ENCODE data around the gene RASSF5. TPM values are rescaled to one million over a fixed set of nuclear protein-coding genes. Genes with fewer than 3 reads are reported as not detected.

The RASSF5 gene
- total RNA-seq, 1 experiment from 2014 or later = 27.2 TPM

DNA sequence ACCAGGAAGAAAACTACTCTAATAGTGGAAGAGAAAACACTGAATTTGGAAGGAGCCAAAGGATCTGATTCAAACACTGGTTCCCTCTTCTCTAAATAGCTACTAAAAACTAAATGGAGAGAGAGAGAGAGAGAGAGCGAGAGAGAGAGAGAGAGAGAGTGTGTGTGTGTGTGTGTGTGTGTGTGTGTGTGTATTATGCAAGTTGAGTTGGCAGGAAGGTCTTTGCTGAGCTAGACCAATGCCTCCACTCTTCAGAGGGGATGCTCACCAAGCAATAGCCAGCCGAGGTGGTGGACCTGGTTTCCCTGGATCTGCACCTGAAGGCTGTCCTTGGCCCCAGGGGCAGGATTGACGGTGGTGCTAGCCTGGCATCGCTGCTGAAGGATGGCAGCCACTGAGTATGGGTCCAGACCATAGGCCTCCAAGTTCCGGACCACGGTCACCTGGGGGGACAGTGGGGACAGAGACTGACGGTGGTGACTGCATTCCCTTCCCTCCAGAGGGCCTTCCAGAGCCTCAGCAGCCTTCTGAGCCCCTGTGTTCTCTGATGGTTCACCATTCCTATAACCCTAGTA lies 86.1 kb downstream of the RASSF5 start:
- no peak overlapping the region for H3K4me3 ChIP-seq (ENCODE audit: low read length)
- no peak overlapping the region for H2AFZ ChIP-seq (ENCODE audit: low read length)
- no peaks in the 10 kb centered on the region for H3K9me3 ChIP-seq (ENCODE audit: low read length)
- no peaks in the 10 kb centered on the region for H4K20me1 ChIP-seq (ENCODE audit: insufficient read depth, low read depth, low read length)
- no peak overlapping the region for H3K27ac ChIP-seq (ENCODE audit: low read length)
- H3K9me2 ChIP-seq (replicated peaks; ENCODE audit: insufficient read depth, low read length) = no peaks in the 10 kb centered on the region
- peaks cover 6% of the 10 kb centered on the region for H3K4me1 ChIP-seq (ENCODE audit: low read length)
- H3K79me2 ChIP-seq (ENCODE audit: low read length) = no peaks in the 10 kb centered on the region
- no peak for DNase-seq
- H3K4me2 ChIP-seq (ENCODE audit: low read depth, low read length, poor library complexity, severe bottlenecking) = no peak overlapping the region
- peaks cover 26% of the 10 kb centered on the region; the same call in 1 of the 2 replicates for H3K36me3 ChIP-seq (ENCODE audit: insufficient read depth, low read length)
- H3K27me3 ChIP-seq (ENCODE audit: low read length) = no peaks in the 10 kb centered on the region
- H3K9ac ChIP-seq (ENCODE audit: low read length) = no peak overlapping the region

DNA sequence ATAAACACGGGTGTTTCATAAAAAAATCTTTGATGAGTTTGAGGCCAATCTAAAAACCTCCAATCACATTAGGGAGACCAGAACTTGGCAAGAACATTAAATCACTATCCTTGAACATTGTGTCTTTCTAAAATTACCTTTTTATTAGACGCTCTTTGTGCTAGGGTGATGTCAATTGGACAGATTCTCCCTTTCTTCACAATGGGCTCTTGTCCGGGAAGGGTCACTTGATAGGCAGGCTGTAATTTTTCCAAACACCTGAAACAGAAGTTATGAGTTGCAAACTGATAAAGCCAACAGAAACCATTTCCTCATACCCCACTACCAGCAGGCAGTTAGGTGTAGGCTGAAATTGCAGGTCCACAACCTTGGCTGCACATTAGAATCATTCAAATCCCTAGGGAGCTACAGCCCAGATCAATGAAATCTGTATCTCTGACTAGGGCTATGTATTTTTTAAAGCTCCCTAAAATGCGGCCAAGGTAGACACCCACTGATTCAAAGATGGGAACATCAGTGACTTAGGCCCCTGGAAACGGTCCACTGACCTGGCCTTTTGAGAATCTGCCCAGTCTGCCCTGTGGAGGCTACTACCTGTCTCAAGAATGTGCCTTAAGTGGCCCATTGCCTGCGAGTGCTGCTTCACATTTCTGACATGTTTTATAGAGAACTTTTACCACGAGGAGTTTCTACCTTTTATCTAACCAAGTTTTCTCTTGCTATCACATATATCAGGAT lies 88.4 kb downstream of the RASSF5 start:
- Histone ChIP-seq H3K27ac (ENCODE audit: low read length) (no peak overlapping the region), H3K27me3 (ENCODE audit: low read length) (no peaks in the 10 kb centered on the region), H3K9ac (ENCODE audit: low read length) (no peak overlapping the region), H2AFZ (ENCODE audit: low read length) (no peak overlapping the region), H3K9me2 (replicated peaks; ENCODE audit: insufficient read depth, low read length) (no peaks in the 10 kb centered on the region), H4K20me1 (ENCODE audit: insufficient read depth, low read depth, low read length) (no peaks in the 10 kb centered on the region), H3K4me2 (ENCODE audit: low read depth, low read length, poor library complexity, severe bottlenecking) (no peak overlapping the region), H3K36me3 (ENCODE audit: insufficient read depth, low read length) (peaks cover 23% of the 10 kb centered on the region; the same call in 1 of the 2 replicates), H3K79me2 (ENCODE audit: low read length) (no peaks in the 10 kb centered on the region), H3K4me1 (ENCODE audit: low read length) (no peaks in the 10 kb centered on the region), H3K4me3 (ENCODE audit: low read length) (no peak overlapping the region), H3K9me3 (ENCODE audit: low read length) (no peaks in the 10 kb centered on the region)
- no peak for DNase-seq

DNA sequence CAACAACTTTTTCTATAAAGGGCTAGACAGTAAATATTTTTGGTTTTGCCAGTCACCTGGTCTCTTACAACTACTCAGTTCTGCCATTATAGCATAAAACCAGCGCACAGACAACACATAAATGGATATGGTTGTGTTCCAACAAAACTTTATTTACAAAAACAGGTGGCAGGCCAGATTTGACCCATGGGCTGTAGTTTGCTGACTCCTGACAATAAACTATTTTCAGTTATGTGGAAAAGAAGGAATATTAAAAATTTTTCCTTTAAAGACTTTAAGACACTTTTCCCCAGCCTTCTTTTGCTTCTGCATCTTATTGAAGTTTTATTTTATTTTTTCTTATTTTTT lies 89.0 kb downstream of the RASSF5 start:
- no peak overlapping the region for H3K4me3 ChIP-seq (ENCODE audit: low read length)
- H3K4me1 ChIP-seq (ENCODE audit: low read length) = no peaks in the 10 kb centered on the region
- no peaks in the 10 kb centered on the region for H3K79me2 ChIP-seq (ENCODE audit: low read length)
- no peak overlapping the region for H2AFZ ChIP-seq (ENCODE audit: low read length)
- no peak overlapping the region for H3K9ac ChIP-seq (ENCODE audit: low read length)
- no peaks in the 10 kb centered on the region for H3K9me2 ChIP-seq (replicated peaks; ENCODE audit: insufficient read depth, low read length)
- no peak overlapping the region for H3K27ac ChIP-seq (ENCODE audit: low read length)
- H3K9me3 ChIP-seq (ENCODE audit: low read length) = no peaks in the 10 kb centered on the region
- peaks cover 23% of the 10 kb centered on the region; the same call in 1 of the 2 replicates for H3K36me3 ChIP-seq (ENCODE audit: insufficient read depth, low read length)
- DNase-seq = no peak
- no peaks in the 10 kb centered on the region for H4K20me1 ChIP-seq (ENCODE audit: insufficient read depth, low read depth, low read length)
- H3K4me2 ChIP-seq (ENCODE audit: low read depth, low read length, poor library complexity, severe bottlenecking) = no peak overlapping the region
- H3K27me3 ChIP-seq (ENCODE audit: low read length) = no peaks in the 10 kb centered on the region

DNA sequence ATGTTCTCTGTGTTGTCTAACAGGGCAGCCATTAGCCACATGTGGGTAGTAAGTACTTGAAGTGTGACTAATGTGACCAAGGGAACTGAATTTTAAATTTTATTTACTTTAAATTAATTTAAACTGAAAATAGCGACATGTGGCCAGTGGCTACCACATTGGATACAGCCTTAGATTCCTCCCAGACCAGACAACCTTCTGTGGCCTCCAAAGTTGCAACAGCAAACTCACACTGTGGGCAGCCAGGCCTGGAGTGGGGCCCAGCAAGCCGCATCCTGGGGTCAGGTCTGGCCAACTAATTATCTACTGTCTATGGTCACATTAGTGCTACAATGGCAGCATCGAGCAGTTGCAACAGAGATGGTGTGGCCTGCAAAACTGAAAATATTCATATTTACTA lies 93.2 kb downstream of the RASSF5 start:
- no peaks in the 10 kb centered on the region for H4K20me1 ChIP-seq (ENCODE audit: insufficient read depth, low read depth, low read length)
- DNase-seq = no peak

DNA sequence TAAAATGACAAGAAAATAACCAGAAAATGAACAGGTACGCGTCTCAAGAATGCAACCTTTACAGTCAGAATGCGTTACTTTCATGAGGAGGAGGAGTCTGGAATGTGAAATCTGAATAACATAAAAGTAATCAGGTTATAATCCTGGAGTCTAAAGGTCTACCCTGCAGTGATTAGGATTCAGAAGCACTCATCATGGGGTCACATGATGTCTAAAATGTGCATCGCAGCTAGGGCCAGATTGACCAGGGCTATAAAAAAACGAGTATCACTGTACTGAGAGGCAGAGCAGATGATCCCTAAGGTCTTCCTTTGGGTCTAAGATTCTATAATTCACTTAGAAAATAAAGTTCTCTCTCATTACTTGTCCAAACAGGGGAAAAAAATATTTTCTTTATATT lies 97.5 kb downstream of the RASSF5 start:
- Histone ChIP-seq H3K4me2 (ENCODE audit: low read depth, low read length, poor library complexity, severe bottlenecking) (no peak overlapping the region), H3K4me1 (ENCODE audit: low read length) (peaks cover 3% of the 10 kb centered on the region; the same call in 1 of the 2 replicates), H3K9ac (ENCODE audit: low read length) (no peak overlapping the region), H3K36me3 (ENCODE audit: insufficient read depth, low read length) (peaks cover 18% of the 10 kb centered on the region; the same call in 1 of the 2 replicates), H2AFZ (ENCODE audit: low read length) (no peak overlapping the region), H3K79me2 (ENCODE audit: low read length) (0 out of 2 replicates have a peak, but pooled peaks cover under 1% of the 10 kb centered on the region), H4K20me1 (ENCODE audit: insufficient read depth, low read depth, low read length) (no peaks in the 10 kb centered on the region), H3K9me3 (ENCODE audit: low read length) (no peaks in the 10 kb centered on the region), H3K4me3 (ENCODE audit: low read length) (no peak overlapping the region), H3K27me3 (ENCODE audit: low read length) (no peaks in the 10 kb centered on the region), H3K27ac (ENCODE audit: low read length) (no peak overlapping the region), H3K9me2 (replicated peaks; ENCODE audit: insufficient read depth, low read length) (no peaks in the 10 kb centered on the region)
- DNase-seq = no peak

More for the DNA sequence above, 93.2 kb downstream of the RASSF5 start:
- H3K79me2 ChIP-seq (ENCODE audit: low read length) = no peaks in the 10 kb centered on the region
- H3K36me3 ChIP-seq (ENCODE audit: insufficient read depth, low read length) = peaks cover 17% of the 10 kb centered on the region; the same call in 1 of the 2 replicates
- H3K4me2 ChIP-seq (ENCODE audit: low read depth, low read length, poor library complexity, severe bottlenecking) = no peak overlapping the region
- no peaks in the 10 kb centered on the region for H3K27me3 ChIP-seq (ENCODE audit: low read length)
- H3K27ac ChIP-seq (ENCODE audit: low read length) = no peak overlapping the region
- H3K9ac ChIP-seq (ENCODE audit: low read length) = no peak overlapping the region
- no peak overlapping the region for H3K4me3 ChIP-seq (ENCODE audit: low read length)
- no peaks in the 10 kb centered on the region for H3K4me1 ChIP-seq (ENCODE audit: low read length)
- H3K9me3 ChIP-seq (ENCODE audit: low read length) = no peaks in the 10 kb centered on the region
- H2AFZ ChIP-seq (ENCODE audit: low read length) = no peak overlapping the region
- H3K9me2 ChIP-seq (replicated peaks; ENCODE audit: insufficient read depth, low read length) = no peaks in the 10 kb centered on the region

DNA sequence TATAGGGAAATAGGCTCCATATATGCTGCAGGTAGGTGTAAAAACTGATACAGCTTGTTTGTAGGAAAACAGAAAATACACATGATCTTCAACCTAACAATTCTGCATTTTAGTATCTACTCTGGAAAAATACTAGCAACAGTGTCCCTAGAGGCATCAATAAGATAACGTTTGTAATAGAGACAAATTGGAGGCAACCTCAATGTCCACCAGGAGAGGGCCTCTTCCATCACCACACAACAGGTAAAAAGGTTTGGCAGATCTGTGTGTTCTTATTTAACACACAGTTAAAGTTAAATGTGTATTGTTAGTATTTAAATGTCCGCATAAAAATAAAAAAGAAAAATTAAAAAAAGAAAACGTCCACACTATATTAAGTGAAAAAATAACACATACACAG lies 99.5 kb downstream of the RASSF5 start:
- Histone ChIP-seq H3K4me1 (ENCODE audit: low read length) (peaks cover 15% of the 10 kb centered on the region), H3K27me3 (ENCODE audit: low read length) (no peaks in the 10 kb centered on the region), H3K36me3 (ENCODE audit: insufficient read depth, low read length) (peaks cover 16% of the 10 kb centered on the region; the same call in 1 of the 2 replicates), H3K4me2 (ENCODE audit: low read depth, low read length, poor library complexity, severe bottlenecking) (no peak overlapping the region), H3K9me2 (replicated peaks; ENCODE audit: insufficient read depth, low read length) (no peaks in the 10 kb centered on the region), H2AFZ (ENCODE audit: low read length) (no peak overlapping the region), H3K27ac (ENCODE audit: low read length) (no peak overlapping the region), H4K20me1 (ENCODE audit: insufficient read depth, low read depth, low read length) (no peaks in the 10 kb centered on the region), H3K9me3 (ENCODE audit: low read length) (no peaks in the 10 kb centered on the region), H3K79me2 (ENCODE audit: low read length) (peaks cover 20% of the 10 kb centered on the region), H3K9ac (ENCODE audit: low read length) (no peak overlapping the region), H3K4me3 (ENCODE audit: low read length) (no peak overlapping the region)
- peak; percentile 71 for DNase-seq

DNA sequence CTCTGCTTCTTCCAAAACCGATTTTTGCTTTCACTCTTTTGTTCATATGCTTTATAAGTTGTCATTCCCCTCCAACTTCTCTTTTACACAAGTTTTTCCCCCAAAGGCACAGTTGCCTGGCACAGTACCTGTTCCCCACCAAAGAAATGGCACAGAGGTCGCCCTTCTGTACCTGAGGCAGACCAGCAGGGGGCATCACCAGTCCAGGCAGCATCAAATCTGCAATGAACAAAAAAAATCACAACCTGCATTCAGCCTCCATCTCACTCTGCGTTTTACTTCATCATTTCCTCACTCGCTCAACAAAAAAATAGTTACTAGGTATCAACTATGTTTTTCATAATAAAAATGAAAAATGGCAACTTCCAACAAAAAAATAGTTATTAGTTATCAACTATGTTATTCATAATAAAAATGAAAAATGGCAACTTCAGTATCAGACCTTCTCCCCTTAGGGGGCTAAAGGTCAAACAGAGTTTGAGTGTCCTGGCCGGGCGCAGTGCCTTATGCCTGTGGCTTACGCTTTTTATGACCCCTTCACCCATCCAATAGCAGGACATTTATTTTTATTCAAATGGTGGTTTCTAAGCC lies 100.9 kb downstream of the RASSF5 start:
- H3K36me3 ChIP-seq (ENCODE audit: insufficient read depth, low read length) = peaks cover 10% of the 10 kb centered on the region; the same call in 1 of the 2 replicates
- H3K9me2 ChIP-seq (replicated peaks; ENCODE audit: insufficient read depth, low read length) = no peaks in the 10 kb centered on the region
- H3K79me2 ChIP-seq (ENCODE audit: low read length) = peaks cover 20% of the 10 kb centered on the region
- no peak overlapping the region for H3K27ac ChIP-seq (ENCODE audit: low read length)
- H3K27me3 ChIP-seq (ENCODE audit: low read length) = no peaks in the 10 kb centered on the region
- peaks cover 15% of the 10 kb centered on the region for H3K4me1 ChIP-seq (ENCODE audit: low read length)
- no peak overlapping the region for H3K4me3 ChIP-seq (ENCODE audit: low read length)
- no peaks in the 10 kb centered on the region for H4K20me1 ChIP-seq (ENCODE audit: insufficient read depth, low read depth, low read length)
- H3K4me2 ChIP-seq (ENCODE audit: low read depth, low read length, poor library complexity, severe bottlenecking) = no peak overlapping the region
- no peaks in the 10 kb centered on the region for H3K9me3 ChIP-seq (ENCODE audit: low read length)
- peak; percentile 79 for DNase-seq
- H2AFZ ChIP-seq (ENCODE audit: low read length) = no peak overlapping the region
- H3K9ac ChIP-seq (ENCODE audit: low read length) = no peak overlapping the region

DNA sequence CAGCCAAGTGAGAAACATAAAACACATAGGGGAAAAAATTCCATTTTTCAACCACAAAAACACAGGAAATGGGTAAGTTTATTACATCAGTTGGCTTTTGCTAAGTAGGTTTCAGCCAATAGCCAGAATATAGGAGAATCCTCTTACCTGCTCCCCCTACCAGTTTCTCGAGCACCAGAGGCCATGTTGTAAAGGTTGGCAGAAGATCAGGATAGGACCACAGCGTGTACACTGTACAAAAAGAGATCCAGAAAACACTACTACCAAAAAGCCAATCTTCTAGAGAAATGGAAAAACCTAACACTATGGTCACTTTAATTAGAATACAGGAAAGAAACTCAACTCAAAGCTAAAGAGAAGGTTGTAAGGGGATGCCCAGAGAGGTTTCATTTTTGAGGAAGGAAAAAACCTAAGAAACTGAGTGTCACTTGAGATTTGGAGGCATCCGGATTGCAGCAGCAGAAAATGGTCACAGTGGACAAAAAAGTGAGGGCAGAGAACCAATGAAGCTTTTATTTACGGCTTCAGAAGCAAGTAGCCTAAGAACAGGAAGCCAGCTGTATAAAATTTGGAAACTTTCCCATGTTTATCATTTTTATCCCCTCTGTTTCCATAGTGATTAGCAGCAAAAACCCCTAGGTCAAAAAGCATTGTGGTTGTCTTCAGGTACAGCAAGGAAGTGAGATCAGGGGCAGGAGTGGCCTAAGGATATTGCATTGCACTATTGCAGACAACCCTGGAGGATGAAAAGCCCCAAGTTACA lies 102.1 kb downstream of the RASSF5 start:
- Histone ChIP-seq H3K9me2 (replicated peaks; ENCODE audit: insufficient read depth, low read length) (no peaks in the 10 kb centered on the region), H3K36me3 (ENCODE audit: insufficient read depth, low read length) (peaks cover 3% of the 10 kb centered on the region; the same call in 1 of the 2 replicates), H2AFZ (ENCODE audit: low read length) (no peak overlapping the region)

More for the DNA sequence above, 102.1 kb downstream of the RASSF5 start:
- DNase-seq = no peak
- no peak overlapping the region for H3K4me2 ChIP-seq (ENCODE audit: low read depth, low read length, poor library complexity, severe bottlenecking)
- H3K27ac ChIP-seq (ENCODE audit: low read length) = no peak overlapping the region
- H3K4me1 ChIP-seq (ENCODE audit: low read length) = peaks cover 15% of the 10 kb centered on the region
- no peak overlapping the region for H3K9ac ChIP-seq (ENCODE audit: low read length)
- no peaks in the 10 kb centered on the region for H3K27me3 ChIP-seq (ENCODE audit: low read length)
- H4K20me1 ChIP-seq (ENCODE audit: insufficient read depth, low read depth, low read length) = no peaks in the 10 kb centered on the region
- no peak overlapping the region for H3K4me3 ChIP-seq (ENCODE audit: low read length)
- H3K9me3 ChIP-seq (ENCODE audit: low read length) = no peaks in the 10 kb centered on the region
- peaks cover 20% of the 10 kb centered on the region for H3K79me2 ChIP-seq (ENCODE audit: low read length)
